Kidney (tissue), 14 donors: Measurements from ENCODE around the gene MTOR. TPM values are rescaled to one million over a fixed set of nuclear protein-coding genes. Genes with fewer than 3 reads are reported as not detected.
"Not testable (repeated sequence)": the region's sequence is repeated elsewhere in the genome, so short reads cannot be mapped to it uniquely, and the experiment has no call there.

ENCODE experiments used
- DNase-seq, 5 donors: peaks; one replicate each; pipeline ENCODE4 v3.0.0-alpha.2; 2013 to 2020
- FAIRE-seq: peaks from 2 replicates; lab custom pipeline; 2012; peaks lifted over from hg19 to GRCh38; lab: Jason Lieb, UNC
- H3K27ac ChIP-seq, 2 donors: one replicate each; pipeline ENCODE4 v1.7.0; 2013; ENCODE audit warnings: low read depth in 2 of 2, low read length in 2 of 2, inconsistent platforms in 1 of 2
- H3K27me3 ChIP-seq: one replicate; pipeline ENCODE4 v1.7.1; 2013; ENCODE audit warnings: low read length, inconsistent platforms; ENCODE audit not compliant: control insufficient read depth, insufficient read depth
- H3K36me3 ChIP-seq, 3 donors: one replicate each; pipeline versions ENCODE4 v1.7.0 to v1.7.1; 2013; ENCODE audit warnings: low read length in 3 of 3, control low read depth in 1 of 3, inconsistent platforms in 1 of 3; ENCODE audit not compliant: insufficient read depth in 3 of 3, control insufficient read depth in 2 of 3
- H3K4me1 ChIP-seq, 3 donors: one replicate each; pipeline versions ENCODE4 v1.7.0 to v1.7.1; 2013; ENCODE audit warnings: low read length in 3 of 3, inconsistent platforms in 1 of 3, low read depth in 1 of 3; ENCODE audit not compliant: control insufficient read depth in 2 of 3, insufficient read depth in 2 of 3
- H3K4me3 ChIP-seq, 3 donors: one replicate each; pipeline versions ENCODE4 v1.7.0 to v1.8.1; 2013; ENCODE audit warnings: low read length in 3 of 3, control low read depth in 1 of 3, inconsistent platforms in 1 of 3
- H3K9ac ChIP-seq, 3 donors: one replicate each; pipeline versions ENCODE4 v1.7.0 to v1.7.1; 2013; ENCODE audit warnings: low read length in 3 of 3, control low read depth in 1 of 3, inconsistent platforms in 1 of 3
- H3K9me3 ChIP-seq, 3 donors: one replicate each; pipeline versions ENCODE4 v1.7.0 to v1.7.1; 2013; ENCODE audit warnings: low read length in 3 of 3, control low read depth in 1 of 3, inconsistent platforms in 1 of 3; ENCODE audit not compliant: control insufficient read depth in 2 of 3, insufficient read depth in 1 of 3
- intact Hi-C: fragments of 100-400 bp; cut with DNase I; formaldehyde crosslinking; loops from one replicate; pipeline ENCODE4 v1.11.1; 2022
- polyA plus RNA-seq: library from polyadenylated mRNA; stranded (reverse); fragments of 350-450 nt; fragmentation: Illumina TruSeq; extraction: RNeasy Lipid Tissue Mini Kit (QIAGEN cat#74804); gene quantifications from one replicate; pipeline ENCODE4 v1.2.3, GENCODE V29; 2014; ENCODE audit warnings: low read depth, low replicate concordance; ENCODE audit not compliant: insufficient read depth
- total RNA-seq: library from RNA; stranded (reverse); fragmentation: NEBNext Ultra II Directional; extraction: Animal tissue kit (Norgen Biotek cat#: 25700); gene quantifications from one replicate; pipeline ENCODE4 v1.2.1, GENCODE V29; 2021
- TF ChIP-seq, protein P1 (sequence below): IDR thresholded peaks from 3 replicates; pipeline ENCODE4 v1.5.1; 2012; ENCODE audit warnings: mild to moderate bottlenecking, moderate library complexity, borderline replicate concordance; ENCODE audit not compliant: insufficient read depth; ENCODE audit errors: extremely low read depth
- donor health status: control.
- donor health status: control.
- donor health status: control.
- donor health status: control.
- donor health status: control.
- donor health status: DM: yes; HTN: yes; CAD: no.
- donor health status: Normal renal cell carcinoma (clear cell type).

Gene MTOR
- total and polyA plus RNA-seq, 2 donors from 2014 or later: 16.0 to 36.8 TPM

DNA sequence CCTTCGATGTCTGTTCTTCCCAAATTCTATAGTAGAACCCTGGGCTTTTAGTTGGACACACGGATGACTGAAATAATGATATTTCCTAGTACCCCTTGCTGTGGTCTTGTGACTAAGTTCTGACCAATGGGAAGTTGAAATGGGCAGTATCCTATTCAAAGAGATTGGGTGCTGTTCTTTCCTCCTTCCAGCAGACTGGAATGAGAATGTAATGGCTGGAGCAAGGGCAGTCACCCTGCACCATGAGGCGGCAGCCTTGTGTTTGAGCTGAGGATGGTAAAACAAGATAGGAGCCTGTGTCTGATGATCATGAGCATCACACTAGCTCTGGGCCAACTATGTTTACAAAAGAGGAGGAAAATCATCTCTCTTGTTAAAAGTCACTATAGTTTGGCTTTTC is 197.4 kb downstream of the MTOR start:
- TF ChIP-seq, protein P1, sequence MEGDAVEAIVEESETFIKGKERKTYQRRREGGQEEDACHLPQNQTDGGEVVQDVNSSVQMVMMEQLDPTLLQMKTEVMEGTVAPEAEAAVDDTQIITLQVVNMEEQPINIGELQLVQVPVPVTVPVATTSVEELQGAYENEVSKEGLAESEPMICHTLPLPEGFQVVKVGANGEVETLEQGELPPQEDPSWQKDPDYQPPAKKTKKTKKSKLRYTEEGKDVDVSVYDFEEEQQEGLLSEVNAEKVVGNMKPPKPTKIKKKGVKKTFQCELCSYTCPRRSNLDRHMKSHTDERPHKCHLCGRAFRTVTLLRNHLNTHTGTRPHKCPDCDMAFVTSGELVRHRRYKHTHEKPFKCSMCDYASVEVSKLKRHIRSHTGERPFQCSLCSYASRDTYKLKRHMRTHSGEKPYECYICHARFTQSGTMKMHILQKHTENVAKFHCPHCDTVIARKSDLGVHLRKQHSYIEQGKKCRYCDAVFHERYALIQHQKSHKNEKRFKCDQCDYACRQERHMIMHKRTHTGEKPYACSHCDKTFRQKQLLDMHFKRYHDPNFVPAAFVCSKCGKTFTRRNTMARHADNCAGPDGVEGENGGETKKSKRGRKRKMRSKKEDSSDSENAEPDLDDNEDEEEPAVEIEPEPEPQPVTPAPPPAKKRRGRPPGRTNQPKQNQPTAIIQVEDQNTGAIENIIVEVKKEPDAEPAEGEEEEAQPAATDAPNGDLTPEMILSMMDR: no peak
- intact Hi-C loops: no loop called here
- Histone ChIP-seq H3K36me3 (peaks cover 3 to 36% (median 22%) of the 10 kb centered on the region in 3 donors), H3K27me3 (no peaks in the 10 kb centered on the region), H3K9ac (no peak overlapping the region), H3K4me3 (no peak overlapping the region), H3K9me3 (no peaks in the 10 kb centered on the region), H3K27ac (no peak overlapping the region), H3K4me1 (peaks cover 0 to 4% (median 4%) of the 10 kb centered on the region in 3 donors)
- DNase-seq (no peak), FAIRE-seq (no peak)

DNA sequence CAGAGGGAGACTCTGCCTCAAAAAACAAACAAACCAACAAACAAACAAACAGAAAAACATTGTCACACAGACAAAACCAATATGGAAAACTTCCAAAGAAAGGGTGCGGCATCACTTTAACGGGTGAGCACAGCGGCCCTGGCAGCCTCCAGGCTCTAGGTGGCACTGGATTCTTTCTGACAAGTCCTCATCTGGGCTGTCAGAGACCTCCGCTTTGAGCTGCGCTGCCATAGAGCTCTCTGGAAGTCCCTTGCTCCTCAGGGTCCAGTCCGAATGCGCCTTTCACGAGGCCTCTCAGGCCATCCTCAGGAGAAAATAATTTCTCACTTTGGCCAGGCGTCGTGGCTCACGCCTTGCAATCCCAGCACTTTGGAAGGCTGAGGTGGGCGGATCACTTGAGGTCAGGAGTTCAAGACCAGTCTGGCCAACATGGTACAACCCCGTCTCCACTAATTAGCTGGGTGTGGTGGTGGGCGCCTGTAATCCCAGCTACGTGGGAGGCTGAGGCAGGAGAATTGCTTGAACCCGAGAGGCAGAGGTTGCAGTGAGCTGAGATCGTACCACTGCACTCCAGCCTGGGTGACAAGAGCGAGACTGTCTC is 198.3 kb downstream of the MTOR start:
- H3K27me3 ChIP-seq, intact Hi-C loops, H3K9ac ChIP-seq, H3K9me3 ChIP-seq, FAIRE-seq, H3K4me3 ChIP-seq, H3K27ac ChIP-seq, H3K4me1 ChIP-seq: not testable (repeated sequence)
- H3K36me3 ChIP-seq: peaks cover 3 to 27% (median 15%) of the 10 kb centered on the region in 3 donors
- peak in 1 of 5 donors; percentile 35 for DNase-seq

DNA sequence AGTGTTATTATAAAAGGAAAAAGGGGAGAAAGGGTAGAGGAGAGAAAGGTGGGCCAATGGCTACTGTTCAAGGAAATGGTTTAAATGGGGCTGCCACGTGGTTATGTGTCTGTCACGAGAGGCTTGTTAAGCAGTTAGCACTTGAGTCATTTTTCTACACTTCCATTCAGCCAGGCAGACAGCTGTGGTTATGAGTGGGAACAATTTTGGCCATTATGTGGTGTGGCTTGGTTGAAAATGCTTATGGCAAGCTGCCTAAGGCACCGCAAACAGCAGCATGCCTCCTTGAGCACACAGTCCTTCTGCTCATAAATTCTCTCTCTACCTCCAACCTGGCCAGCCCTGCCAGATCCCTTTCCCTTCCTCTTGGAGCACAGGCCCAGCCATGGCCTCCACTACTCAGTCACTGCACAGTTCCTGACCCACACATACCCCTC is 199.4 kb downstream of the MTOR start:
- peaks cover 0 to 11% (median 4%) of the 10 kb centered on the region in 3 donors for H3K4me1 ChIP-seq
- H3K9me3 ChIP-seq: no peaks in the 10 kb centered on the region
- intact Hi-C loops: no loop called here
- H3K9ac ChIP-seq: no peak overlapping the region
- FAIRE-seq (no peak), DNase-seq (peak in 1 of 5 donors; percentile 29)
- peaks cover 3 to 16% (median 9%) of the 10 kb centered on the region in 3 donors for H3K36me3 ChIP-seq
- no peaks in the 10 kb centered on the region for H3K27me3 ChIP-seq
- H3K4me3 ChIP-seq: no peak overlapping the region
- TF ChIP-seq, protein P1: no peak
- no peak overlapping the region for H3K27ac ChIP-seq

DNA sequence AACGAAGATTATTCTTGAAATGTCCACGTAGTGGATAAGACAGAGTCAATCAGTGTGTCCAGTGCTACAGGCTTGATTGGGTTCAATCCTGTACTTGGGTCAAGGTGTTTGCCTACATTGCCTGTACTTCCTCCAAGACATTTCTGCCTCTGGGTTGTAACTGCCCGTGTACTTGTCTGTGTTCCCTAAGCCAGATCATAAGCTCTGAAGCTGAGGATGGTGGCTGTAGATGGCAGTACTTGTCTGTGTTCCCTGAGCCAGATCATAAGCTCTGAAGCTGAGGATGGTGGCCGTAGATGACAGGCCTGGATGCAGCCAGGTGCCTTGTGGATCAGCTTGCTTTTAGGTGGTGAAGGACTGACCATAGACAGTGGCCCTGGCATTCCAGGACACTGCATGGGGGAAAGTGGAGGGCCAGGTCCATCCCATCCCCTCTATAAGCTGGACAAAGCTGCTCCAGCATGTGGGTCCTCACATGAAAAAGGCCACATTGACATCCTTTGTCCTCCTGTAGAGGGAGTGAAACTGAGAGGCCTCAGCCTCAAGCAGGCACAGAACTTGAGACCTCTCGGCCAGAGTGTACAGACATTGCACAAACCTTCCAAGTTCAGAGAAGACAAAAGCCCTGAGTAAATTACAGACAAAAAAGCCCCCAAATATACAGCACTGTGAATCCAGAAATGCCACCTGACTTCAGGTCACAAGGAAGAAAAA is 200.5 kb downstream of the MTOR start:
- H3K4me1 ChIP-seq: peaks cover 0 to 11% (median 4%) of the 10 kb centered on the region in 3 donors
- no peak overlapping the region for H3K4me3 ChIP-seq
- FAIRE-seq (no peak), DNase-seq (peak in 1 of 5 donors; percentile 15)
- H3K9ac ChIP-seq: no peak overlapping the region
- TF ChIP-seq, protein P1: no peak
- no peaks in the 10 kb centered on the region for H3K9me3 ChIP-seq
- H3K36me3 ChIP-seq: peaks cover 3 to 10% (median 4%) of the 10 kb centered on the region in 3 donors
- intact Hi-C loops: no loop called here
- no peak overlapping the region for H3K27ac ChIP-seq
- H3K27me3 ChIP-seq: no peaks in the 10 kb centered on the region
